K562 (cell line): Measurements from ENCODE around the gene HIVEP3. TPM values are rescaled to one million over a fixed set of nuclear protein-coding genes. Genes with fewer than 3 reads are reported as not detected.

ENCODE experiments used
- CAMTA2 ChIP-seq: fragments of 250-450 bp; sonication (Bioruptor Pico); conservative IDR thresholded peaks from 2 replicates; pipeline ENCODE4 v1.5.1; 2022
- HNRNPH1 ChIP-seq: fragments of 200-400 bp; formaldehyde crosslinking; optimal IDR thresholded peaks from 2 replicates; pipeline ENCODE3; 2017; ENCODE audit warnings: low read depth, mild to moderate bottlenecking, low read length, moderate library complexity
- MCM3 ChIP-seq: fragments of 450-650 bp; IDR thresholded peaks from 2 replicates; pipeline ENCODE4 v1.6.1; 2016
- MLLT1 ChIP-seq, 2 experiments: fragments of 450-650 bp; IDR thresholded peaks; 2 replicates each; pipeline ENCODE4 v1.6.1; 2016
- NR2C2 ChIP-seq, 2 experiments: fragments of 200-800 bp in 1 of 2; sonication (Bioruptor generic) in 1 of 2; sonication (generic) in 1 of 2; formaldehyde crosslinking in 1 of 2; IDR thresholded peaks; 2 replicates each; pipeline versions ENCODE4 v1.6.1 to v1.8.0; 2016 to 2022; ENCODE audit warnings: mild to moderate bottlenecking in 1 of 2, missing compliant biosample characterization in 1 of 2, missing genetic modification characterization in 1 of 2, missing genetic modification reagents in 1 of 2
- PHB ChIP-seq: fragments of 250-450 bp; sonication (Bioruptor Pico); IDR thresholded peaks from 2 replicates; pipeline ENCODE4 v1.5.0; 2021
- PHF8 ChIP-seq: fragments of 200-600 bp; sonication (generic); IDR thresholded peaks from 2 replicates; pipeline ENCODE4 v1.6.1; 2012; ENCODE audit warnings: mixed run types, mild to moderate bottlenecking, inconsistent platforms, low read length, moderate library complexity, borderline replicate concordance
- PTBP1 ChIP-seq: fragments of 200-400 bp; formaldehyde crosslinking; IDR thresholded peaks from 2 replicates; pipeline ENCODE4 v1.6.1; 2017; ENCODE audit warnings: low read depth, low read length
- SMAD3 ChIP-seq: fragments of 450-650 bp; formaldehyde crosslinking; conservative IDR thresholded peaks from 2 replicates; pipeline ENCODE4 v1.4.0; 2020; ENCODE audit warnings: mild to moderate bottlenecking
- SMAD4 ChIP-seq: fragments of 250-450 bp; sonication (Bioruptor Pico); conservative IDR thresholded peaks from 2 replicates; pipeline ENCODE4 v1.8.0; 2021; ENCODE audit warnings: inconsistent platforms, mild to moderate bottlenecking, moderate library complexity
- TCF3 ChIP-seq: sonication (generic); formaldehyde crosslinking; IDR thresholded peaks from 2 replicates; pipeline ENCODE4 v1.4.0; 2020; ENCODE audit warnings: mild to moderate bottlenecking, missing genetic modification reagents
- TRIM28 ChIP-seq: fragments of 450-650 bp; IDR thresholded peaks from 2 replicates; pipeline ENCODE4 v1.6.1; 2017
- ZBTB34 ChIP-seq: fragments of 250-450 bp; sonication (Bioruptor Pico); IDR thresholded peaks from 2 replicates; pipeline ENCODE4 v1.8.0; 2021; ENCODE audit warnings: mild to moderate bottlenecking, moderate library complexity
- ZFP30 ChIP-seq: fragments of 250-450 bp; sonication (Bioruptor Pico); IDR thresholded peaks from 2 replicates; pipeline ENCODE4 v1.8.0; 2022; ENCODE audit warnings: moderate library complexity, mild to moderate bottlenecking, inconsistent platforms, borderline replicate concordance
- ZKSCAN8 ChIP-seq: fragments of 200-800 bp; sonication (Bioruptor generic); IDR thresholded peaks from 2 replicates; pipeline ENCODE4 v1.6.1; 2016; ENCODE audit warnings: missing genetic modification characterization, missing compliant biosample characterization
- ZNF12 ChIP-seq: sonication (generic); formaldehyde crosslinking; IDR thresholded peaks from 2 replicates; pipeline ENCODE4 v1.4.0; 2020; ENCODE audit warnings: mild to moderate bottlenecking, missing genetic modification reagents
- polyA plus RNA-seq, 8 experiments: library from polyadenylated mRNA; depleted of rRNA in 4 of 8; stranded (reverse) in 5 of 8; unstranded in 3 of 8; fragments of >200 nt; fragmentation: Nextera tagmentation in 2 of 8; fragmentation: Illumina TruSeq in 1 of 8; extraction: Ambion mirVana in 2 of 8; extraction: Trizol in 1 of 8; gene quantifications; 2 replicates each; pipeline versions ENCODE4 v1.2.1 to v1.2.3, GENCODE V29; 2011 to 2014; ENCODE audit warnings: inconsistent platforms in 1 of 8, missing spikeins in 1 of 8
- total RNA-seq, 7 experiments: library from RNA; depleted of rRNA in 6 of 7; stranded (reverse); fragments of >200 nt in 6 of 7; fragmentation: Illumina TruSeq in 2 of 7; extraction: Trizol in 2 of 7; gene quantifications; 2 replicates each; pipeline versions ENCODE4 v1.2.1 to v1.2.3, GENCODE V29; 2011 to 2021; ENCODE audit warnings: low replicate concordance in 1 of 7
- TF ChIP-seq, protein P1 (sequence below): IDR thresholded peaks from 3 replicates; pipeline ENCODE4 v1.6.1; 2011; ENCODE audit warnings: borderline replicate concordance, mild to moderate bottlenecking; ENCODE audit not compliant: insufficient read length, insufficient read depth

Gene HIVEP3
- total and polyA plus RNA-seq, 9 of the 15 experiments (the other 6 are each of a cell fraction or from before 2014, with no cell fraction given): 0.09 to 0.58 (median 0.34) TPM; not detected in 1

DNA sequence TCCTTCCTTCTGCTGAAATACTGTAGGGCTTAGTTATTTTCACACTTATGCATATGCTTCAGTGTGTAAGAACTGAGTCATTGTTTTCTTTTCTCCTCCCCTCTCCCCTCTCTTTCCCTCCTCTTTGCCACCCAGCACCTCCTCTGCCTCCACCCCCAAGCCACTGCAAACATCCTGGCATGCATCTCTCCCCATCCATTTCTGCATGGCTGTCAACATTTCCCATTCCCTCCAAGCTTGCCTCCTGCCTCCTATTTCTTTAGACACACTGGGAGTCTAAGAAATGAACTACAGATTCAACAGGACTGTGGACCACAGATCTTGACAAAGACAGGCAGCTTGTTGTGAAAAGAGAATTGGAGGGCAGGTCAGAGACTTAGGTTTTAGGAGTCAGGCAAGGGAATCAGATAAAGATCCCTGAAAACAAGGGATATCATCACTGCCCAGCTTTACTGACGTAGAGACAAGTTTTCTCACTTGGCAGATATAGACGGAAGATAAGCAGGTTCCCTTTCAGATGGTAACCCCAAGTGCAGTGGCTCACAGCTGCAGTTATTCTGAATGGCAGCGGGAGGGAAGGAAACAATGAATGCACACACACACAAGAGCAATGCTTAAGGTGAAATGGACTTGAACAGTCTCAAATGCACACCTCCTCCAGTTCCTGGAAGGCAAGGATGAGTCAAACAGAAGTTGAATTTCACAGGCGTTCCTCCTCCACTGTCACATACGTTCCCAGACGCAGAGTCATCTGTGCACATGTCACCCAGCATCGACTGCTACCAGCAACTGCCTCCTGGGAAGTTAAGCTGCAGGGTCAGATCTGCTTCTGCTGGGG is 56.1 kb downstream of the HIVEP3 start (continued):
- TF ChIP-seq SMAD3 (CRISPR knock-in tag) (no peak), PHB (CRISPR knock-in tag) (no peak), MLLT1 (IDR thresholded peaks at IDR 0.05) (no peak), ZFP30 (CRISPR knock-in tag) (no peak), ZBTB34 (CRISPR knock-in tag) (no peak), NR2C2 (CRISPR knock-in tag; IDR thresholded peaks at IDR 0.05) (no peak), NR2C2 (tag; IDR thresholded peaks at IDR 0.05) (peak; percentile 19; the same call in 1 of the 2 replicates), ZNF12 (CRISPR knock-in tag) (no peak), HNRNPH1 (no peak), CAMTA2 (no peak), SMAD4 (CRISPR knock-in tag) (peak; percentile 81), ZKSCAN8 (CRISPR knock-in tag) (no peak), TCF3 (CRISPR knock-in tag) (peak; percentile 46; the same call in 1 of the 2 replicates), MCM3 (no peak), PTBP1 (no peak), TRIM28 (no peak), PHF8 (no peak)
- TF ChIP-seq, protein P1, sequence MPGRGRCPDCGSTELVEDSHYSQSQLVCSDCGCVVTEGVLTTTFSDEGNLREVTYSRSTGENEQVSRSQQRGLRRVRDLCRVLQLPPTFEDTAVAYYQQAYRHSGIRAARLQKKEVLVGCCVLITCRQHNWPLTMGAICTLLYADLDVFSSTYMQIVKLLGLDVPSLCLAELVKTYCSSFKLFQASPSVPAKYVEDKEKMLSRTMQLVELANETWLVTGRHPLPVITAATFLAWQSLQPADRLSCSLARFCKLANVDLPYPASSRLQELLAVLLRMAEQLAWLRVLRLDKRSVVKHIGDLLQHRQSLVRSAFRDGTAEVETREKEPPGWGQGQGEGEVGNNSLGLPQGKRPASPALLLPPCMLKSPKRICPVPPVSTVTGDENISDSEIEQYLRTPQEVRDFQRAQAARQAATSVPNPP: no peak
